ENCODE measurements around the gene EPB41L5.
"Not testable (repeated sequence)": the region's sequence is repeated elsewhere in the genome, so short reads cannot be mapped to it uniquely, and the experiment has no call there.

EPB41L5 gene

GRCh38 chr2:120149406-120149805, 136.5 kb downstream of the EPB41L5 start:
- no peak for DNase-seq

GRCh38 chr2:120150040-120150482, 137.2 kb downstream of the EPB41L5 start:
- no peak for DNase-seq

- no peak for DNase-seq
Observed at GRCh38 chr2:120155308-120155707, 142.4 kb downstream of the EPB41L5 start.

- not testable (repeated sequence) for DNase-seq
Observed at GRCh38 chr2:120158658-120159057, 145.8 kb downstream of the EPB41L5 start.

GRCh38 chr2:120161190-120161589, 148.3 kb downstream of the EPB41L5 start:
- no peak for DNase-seq

- no peak for DNase-seq
Observed at GRCh38 chr2:120162716-120163115, 149.8 kb downstream of the EPB41L5 start.

GRCh38 chr2:120167272-120167671, 154.4 kb downstream of the EPB41L5 start:
- no peak for DNase-seq

GRCh38 chr2:120169020-120169419, 156.1 kb downstream of the EPB41L5 start:
- DNase-seq: no peak

- DNase-seq: peak; percentile 55
Observed at GRCh38 chr2:120174963-120175581, 162.2 kb downstream of the EPB41L5 start.

- no peak for DNase-seq
Observed at GRCh38 chr2:120176526-120176925, 163.6 kb downstream of the EPB41L5 start.

- DNase-seq: peak; percentile 35
Observed at GRCh38 chr2:120177001-120177621, 164.2 kb downstream of the EPB41L5 start.

- DNase-seq: no peak
Observed at GRCh38 chr2:120177973-120178372, 165.1 kb downstream of the EPB41L5 start.

- DNase-seq: no peak
Observed at GRCh38 chr2:120179396-120179795, 166.5 kb downstream of the EPB41L5 start.

GRCh38 chr2:120180066-120180465, 167.2 kb downstream of the EPB41L5 start:
- no peak for DNase-seq

- no peak for DNase-seq
Observed at GRCh38 chr2:120182019-120182560, 169.2 kb downstream of the EPB41L5 start.

GRCh38 chr2:120189189-120189588, 176.3 kb downstream of the EPB41L5 start:
- DNase-seq: no peak

GRCh38 chr2:120192280-120192679, 179.4 kb downstream of the EPB41L5 start:
- no peak for DNase-seq

- no peak for DNase-seq
Observed at GRCh38 chr2:120195553-120195952, 182.7 kb downstream of the EPB41L5 start.

- DNase-seq: not testable (repeated sequence)
Observed at GRCh38 chr2:120199817-120200459, 187.1 kb downstream of the EPB41L5 start.

- DNase-seq: peak; percentile 67
Observed at GRCh38 chr2:120203251-120204021, 190.6 kb downstream of the EPB41L5 start.

- DNase-seq: no peak
Observed at GRCh38 chr2:120204022-120204405, 191.1 kb downstream of the EPB41L5 start.

GRCh38 chr2:120204417-120204816, 191.5 kb downstream of the EPB41L5 start:
- DNase-seq: no peak
